Nephron progenitor cell (in vitro differentiated cells): ENCODE measurements around the gene BEST3.

Experiments used
- DNase-seq: peaks from one replicate; pipeline ENCODE4 v3.0.0; 2021
- H3K27ac Mint-ChIP-seq: 2 replicates; pipeline ENCODE4 v1.8.0; 2021; ENCODE audit warnings: mild to moderate bottlenecking, moderate library complexity, mixed read lengths
- H3K27me3 Mint-ChIP-seq: 2 replicates; pipeline ENCODE4 v1.8.0; 2021; ENCODE audit warnings: mild to moderate bottlenecking, low read depth, mixed read lengths; ENCODE audit not compliant: poor library complexity
- H3K36me3 Mint-ChIP-seq: 2 replicates; pipeline ENCODE4 v1.8.0; 2021; ENCODE audit warnings: low read depth, mixed read lengths
- H3K4me1 Mint-ChIP-seq: 2 replicates; pipeline ENCODE4 v1.8.0; 2021; ENCODE audit warnings: mixed read lengths
- H3K4me3 Mint-ChIP-seq: 2 replicates; pipeline ENCODE4 v1.8.0; 2021; ENCODE audit warnings: mild to moderate bottlenecking, moderate library complexity, mixed read lengths
- H3K9me3 Mint-ChIP-seq: 2 replicates; pipeline ENCODE4 v1.8.0; 2021; ENCODE audit warnings: mild to moderate bottlenecking, moderate library complexity, mixed read lengths
- TF ChIP-seq, protein P1 (sequence below): fragments of 200-600 bp; sonication (generic); IDR thresholded peaks from 2 replicates; pipeline ENCODE4 v1.5.0; 2021; ENCODE audit warnings: antibody characterized with exemption

BEST3 gene

GRCh38 chr12:69641546-69641945, 57.6 kb downstream of the BEST3 start:
- no peak for DNase-seq
- H3K36me3 Mint-ChIP-seq = no peaks in the 10 kb centered on the region
- H3K4me3 Mint-ChIP-seq = no peak overlapping the region
- no peak overlapping the region for H3K27ac Mint-ChIP-seq
- no peaks in the 10 kb centered on the region for H3K9me3 Mint-ChIP-seq
- H3K27me3 Mint-ChIP-seq = peaks cover 8% of the 10 kb centered on the region
- no peaks in the 10 kb centered on the region for H3K4me1 Mint-ChIP-seq
- TF ChIP-seq, protein P1, sequence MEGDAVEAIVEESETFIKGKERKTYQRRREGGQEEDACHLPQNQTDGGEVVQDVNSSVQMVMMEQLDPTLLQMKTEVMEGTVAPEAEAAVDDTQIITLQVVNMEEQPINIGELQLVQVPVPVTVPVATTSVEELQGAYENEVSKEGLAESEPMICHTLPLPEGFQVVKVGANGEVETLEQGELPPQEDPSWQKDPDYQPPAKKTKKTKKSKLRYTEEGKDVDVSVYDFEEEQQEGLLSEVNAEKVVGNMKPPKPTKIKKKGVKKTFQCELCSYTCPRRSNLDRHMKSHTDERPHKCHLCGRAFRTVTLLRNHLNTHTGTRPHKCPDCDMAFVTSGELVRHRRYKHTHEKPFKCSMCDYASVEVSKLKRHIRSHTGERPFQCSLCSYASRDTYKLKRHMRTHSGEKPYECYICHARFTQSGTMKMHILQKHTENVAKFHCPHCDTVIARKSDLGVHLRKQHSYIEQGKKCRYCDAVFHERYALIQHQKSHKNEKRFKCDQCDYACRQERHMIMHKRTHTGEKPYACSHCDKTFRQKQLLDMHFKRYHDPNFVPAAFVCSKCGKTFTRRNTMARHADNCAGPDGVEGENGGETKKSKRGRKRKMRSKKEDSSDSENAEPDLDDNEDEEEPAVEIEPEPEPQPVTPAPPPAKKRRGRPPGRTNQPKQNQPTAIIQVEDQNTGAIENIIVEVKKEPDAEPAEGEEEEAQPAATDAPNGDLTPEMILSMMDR = no peak

GRCh38 chr12:69639400-69640016, 59.6 kb downstream of the BEST3 start:
- DNase-seq = peak; percentile 70
- Mint-ChIP-seq H3K27ac (no peak overlapping the region), H3K4me1 (no peaks in the 10 kb centered on the region), H3K27me3 (peaks cover 8% of the 10 kb centered on the region), H3K4me3 (no peak overlapping the region), H3K36me3 (no peaks in the 10 kb centered on the region), H3K9me3 (no peaks in the 10 kb centered on the region)
- TF ChIP-seq, protein P1 = peak; percentile 82

- no peaks in the 10 kb centered on the region for H3K36me3 Mint-ChIP-seq
- no peak overlapping the region for H3K4me3 Mint-ChIP-seq
- no peak for DNase-seq
- no peaks in the 10 kb centered on the region for H3K4me1 Mint-ChIP-seq
- H3K27ac Mint-ChIP-seq = no peak overlapping the region
- H3K9me3 Mint-ChIP-seq = no peaks in the 10 kb centered on the region
- peaks cover 3% of the 10 kb centered on the region for H3K27me3 Mint-ChIP-seq
- TF ChIP-seq, protein P1 = no peak
Observed at GRCh38 chr12:69633061-69633460, 66.0 kb downstream of the BEST3 start.

DNA sequence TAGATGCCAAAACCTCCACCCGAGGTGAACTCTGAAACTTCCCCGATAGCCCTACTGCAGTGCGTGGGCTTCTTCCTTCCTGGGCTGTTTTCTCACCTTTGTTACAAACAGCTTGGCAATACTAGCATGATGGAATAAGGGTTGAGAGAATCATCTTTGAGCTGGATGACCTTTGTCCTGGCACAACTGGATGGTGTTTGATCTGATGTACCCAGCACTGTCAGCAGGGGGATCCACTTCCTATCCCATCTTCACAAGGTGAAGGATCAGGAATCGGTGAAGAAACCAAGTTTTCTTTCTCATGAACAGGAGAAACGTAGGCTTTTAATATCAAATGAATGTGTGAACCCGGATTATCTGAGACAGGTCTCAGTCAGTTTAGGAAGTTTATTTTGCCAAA, 68.9 kb downstream of the BEST3 start:
- H3K27ac Mint-ChIP-seq = no peak overlapping the region
- DNase-seq = no peak

GRCh38 chr12:69627501-69627900, 71.6 kb downstream of the BEST3 start:
- Mint-ChIP-seq H3K27me3 (peaks cover 12% of the 10 kb centered on the region), H3K9me3 (no peaks in the 10 kb centered on the region), H3K4me1 (no peaks in the 10 kb centered on the region), H3K27ac (no peak overlapping the region), H3K36me3 (no peaks in the 10 kb centered on the region), H3K4me3 (no peak overlapping the region)
- no peak for DNase-seq
- TF ChIP-seq, protein P1 = no peak

More for the DNA sequence above, 68.9 kb downstream of the BEST3 start:
- Mint-ChIP-seq H3K27me3 (peaks cover 3% of the 10 kb centered on the region), H3K4me1 (no peaks in the 10 kb centered on the region), H3K36me3 (no peaks in the 10 kb centered on the region), H3K4me3 (no peak overlapping the region), H3K9me3 (no peaks in the 10 kb centered on the region)
- TF ChIP-seq, protein P1 = peak; percentile 32

- Mint-ChIP-seq H3K4me3 (no peak overlapping the region), H3K36me3 (no peaks in the 10 kb centered on the region), H3K4me1 (no peaks in the 10 kb centered on the region), H3K27me3 (peaks cover 19% of the 10 kb centered on the region), H3K27ac (no peak overlapping the region), H3K9me3 (no peaks in the 10 kb centered on the region)
- TF ChIP-seq, protein P1 = no peak
- no peak for DNase-seq
Observed at GRCh38 chr12:69623970-69624369, 75.1 kb downstream of the BEST3 start.
